ENCODE results near the gene PCA3.

PCA3 gene

GRCh38 chr9:76764138-76764537, at the start of gene PCA3:
TSS of gene PCA3 (plus strand) at chr9:76764438.
- TF ChIP-seq, protein P1, sequence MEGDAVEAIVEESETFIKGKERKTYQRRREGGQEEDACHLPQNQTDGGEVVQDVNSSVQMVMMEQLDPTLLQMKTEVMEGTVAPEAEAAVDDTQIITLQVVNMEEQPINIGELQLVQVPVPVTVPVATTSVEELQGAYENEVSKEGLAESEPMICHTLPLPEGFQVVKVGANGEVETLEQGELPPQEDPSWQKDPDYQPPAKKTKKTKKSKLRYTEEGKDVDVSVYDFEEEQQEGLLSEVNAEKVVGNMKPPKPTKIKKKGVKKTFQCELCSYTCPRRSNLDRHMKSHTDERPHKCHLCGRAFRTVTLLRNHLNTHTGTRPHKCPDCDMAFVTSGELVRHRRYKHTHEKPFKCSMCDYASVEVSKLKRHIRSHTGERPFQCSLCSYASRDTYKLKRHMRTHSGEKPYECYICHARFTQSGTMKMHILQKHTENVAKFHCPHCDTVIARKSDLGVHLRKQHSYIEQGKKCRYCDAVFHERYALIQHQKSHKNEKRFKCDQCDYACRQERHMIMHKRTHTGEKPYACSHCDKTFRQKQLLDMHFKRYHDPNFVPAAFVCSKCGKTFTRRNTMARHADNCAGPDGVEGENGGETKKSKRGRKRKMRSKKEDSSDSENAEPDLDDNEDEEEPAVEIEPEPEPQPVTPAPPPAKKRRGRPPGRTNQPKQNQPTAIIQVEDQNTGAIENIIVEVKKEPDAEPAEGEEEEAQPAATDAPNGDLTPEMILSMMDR (IDR thresholded peaks at IDR 0.05; ENCODE audit: insufficient read depth, low read length, missing control alignments), result no peak
- ChIA-PET POLR2A (no interaction called here), CTCF (interaction anchor here (1.4 to 2.5 kb wide), 4 partner anchors 8 to 233 kb away, joined by 4 to 15 read pairs (median 5); no protein-coding TSS in a partner anchor)
- H3K4me3 ChIP-seq (ENCODE audit: low read depth, low read length), result no peak within 1 kb of the TSS
- no peak for DNase-seq (ENCODE audit: low read depth, low spot score)

- ChIA-PET CTCF (no interaction called here), POLR2A (interaction anchor here (1.2 kb wide), 1 partner anchor 265 kb away, joined by 3 read pairs; no protein-coding TSS in a partner anchor)
- TF ChIP-seq, protein P1 (IDR thresholded peaks at IDR 0.05; ENCODE audit: insufficient read depth, low read length, missing control alignments), result no peak
- no peak for DNase-seq (ENCODE audit: low read depth, low spot score)
- no peak overlapping the region for H3K4me3 ChIP-seq (ENCODE audit: low read depth, low read length)
Observed at GRCh38 chr9:76716085-76716672, 48.1 kb upstream of the PCA3 start.

DNA sequence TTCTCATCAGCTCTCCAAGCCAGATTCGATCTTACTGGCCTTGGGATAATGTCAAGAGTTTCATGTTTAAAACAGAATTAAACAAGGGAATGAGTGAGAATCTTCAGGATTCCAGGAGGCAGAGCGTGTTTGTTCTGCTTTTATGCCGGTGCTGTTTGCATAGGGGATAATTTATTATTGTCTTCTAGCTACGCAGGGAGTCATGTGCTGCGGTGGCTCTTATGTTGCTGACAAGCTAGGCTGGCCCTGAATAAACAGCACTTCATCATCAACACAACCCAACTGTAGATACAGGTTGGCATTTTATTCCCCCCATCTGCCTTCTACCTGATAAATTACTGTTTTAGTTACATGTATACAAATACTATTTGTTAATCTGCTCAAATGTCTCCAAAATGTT, 47.1 kb upstream of the PCA3 start:
- CTCF ChIA-PET, result interaction anchor here (1.2 kb wide), 1 partner anchor 10 kb away, joined by 4 read pairs; no protein-coding TSS in a partner anchor
- no peak overlapping the region for H3K4me3 ChIP-seq (ENCODE audit: low read depth, low read length)
- no peak for DNase-seq (ENCODE audit: low read depth, low spot score)
- TF ChIP-seq, protein P1 (IDR thresholded peaks at IDR 0.05; ENCODE audit: insufficient read depth, low read length, missing control alignments), result no peak
- POLR2A ChIA-PET, result interaction anchor here (1.2 kb wide), 1 partner anchor 266 kb away, joined by 3 read pairs; no protein-coding TSS in a partner anchor

- TF ChIP-seq, protein P1 (IDR thresholded peaks at IDR 0.05; ENCODE audit: insufficient read depth, low read length, missing control alignments), result no peak
- no peak for DNase-seq (ENCODE audit: low read depth, low spot score)
- H3K4me3 ChIP-seq (ENCODE audit: low read depth, low read length), result no peak overlapping the region
- POLR2A ChIA-PET, result interaction anchor here (1.2 kb wide), 1 partner anchor 267 kb away, joined by 3 read pairs; no protein-coding TSS in a partner anchor
- CTCF ChIA-PET, result interaction anchor here (1.2 kb wide), 1 partner anchor 11 kb away, joined by 4 read pairs; no protein-coding TSS in a partner anchor
Observed at GRCh38 chr9:76717613-76718012, 46.6 kb upstream of the PCA3 start.

DNA sequence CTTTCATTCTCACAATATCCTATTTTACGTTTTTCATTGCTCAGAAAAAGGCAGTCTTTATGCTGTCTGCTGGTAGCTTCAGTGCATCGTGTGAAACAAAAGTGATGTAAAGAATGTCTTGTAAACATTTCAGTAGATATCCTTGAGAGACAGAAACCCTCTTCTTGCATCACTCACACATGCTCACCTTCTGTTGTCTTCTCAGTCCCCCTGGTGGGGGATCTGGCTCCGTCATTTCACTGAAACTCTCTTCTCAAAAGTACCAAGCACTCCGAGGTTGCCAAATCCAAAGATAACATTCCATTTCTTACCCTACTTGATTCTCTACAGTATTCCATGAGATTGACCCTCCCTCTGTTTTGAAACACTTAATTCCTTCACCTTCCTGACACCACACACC, 46.1 kb upstream of the PCA3 start:
- ChIA-PET CTCF (interaction anchor here (1.3 kb wide), 1 partner anchor 8 kb away, joined by 3 read pairs; no protein-coding TSS in a partner anchor), POLR2A (no interaction called here)
- DNase-seq (ENCODE audit: low read depth, low spot score), result no peak

GRCh38 chr9:76720245-76720644, 44.0 kb upstream of the PCA3 start:
- ChIA-PET CTCF (interaction anchor here (1.3 kb wide), 1 partner anchor 15 kb away, joined by 4 read pairs; no protein-coding TSS in a partner anchor), POLR2A (no interaction called here)
- DNase-seq (ENCODE audit: low read depth, low spot score), result no peak
- H3K4me3 ChIP-seq (ENCODE audit: low read depth, low read length), result no peak overlapping the region
- TF ChIP-seq, protein P1 (IDR thresholded peaks at IDR 0.05; ENCODE audit: insufficient read depth, low read length, missing control alignments), result no peak

More for the DNA sequence above, 46.1 kb upstream of the PCA3 start:
- no peak overlapping the region for H3K4me3 ChIP-seq (ENCODE audit: low read depth, low read length)
- TF ChIP-seq, protein P1 (IDR thresholded peaks at IDR 0.05; ENCODE audit: insufficient read depth, low read length, missing control alignments), result no peak

Data from AG04449 (cell line).